Measurements from ENCODE around the gene UBE3B.

GRCh38 chr12:109450980-109451379, 26.5 kb upstream of the UBE3B start:
- TF ChIP-seq CTCF (IDR thresholded peaks at IDR 0.05), result no peak
- TF ChIP-seq EZH2 (IDR thresholded peaks at IDR 0.05; ENCODE audit: borderline replicate concordance, insufficient read depth, low read depth, low read length, poor library complexity, severe bottlenecking), result no peak

All from B cell (primary cell).